ENCODE data around the gene NFATC1.
"Not testable (repeated sequence)": the region's sequence is repeated elsewhere in the genome, so short reads cannot be mapped to it uniquely, and the experiment has no call there.

NFATC1 gene

GRCh38 chr18:79503406-79503805 lies 107.7 kb downstream of the NFATC1 start:
- DNase-seq (ENCODE audit: low read depth in 2 of 2, low spot score in 1 of 2), result no peak

DNA sequence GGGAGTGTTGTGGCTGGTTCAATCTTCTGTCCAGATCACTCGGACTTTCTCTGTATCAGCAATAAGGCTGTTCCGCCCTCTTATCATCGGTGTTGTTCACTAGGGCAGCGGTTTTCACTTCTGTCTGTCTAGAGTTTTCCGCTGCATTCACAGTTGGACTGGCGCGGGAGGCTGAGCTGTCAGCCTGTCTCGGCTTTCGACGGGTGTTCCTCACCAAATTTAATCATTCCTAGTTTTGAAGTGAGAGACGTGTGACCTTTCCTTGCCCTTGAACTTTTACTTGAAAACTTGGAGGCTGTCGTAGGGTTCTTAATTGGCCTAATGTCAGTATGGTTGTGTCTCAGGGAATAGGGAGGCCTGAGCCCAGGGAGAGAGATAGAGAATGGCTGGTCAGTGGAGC lies 108.3 kb downstream of the NFATC1 start:
- no peak for DNase-seq (ENCODE audit: low read depth in 2 of 2, low spot score in 1 of 2)

- not testable (repeated sequence) for DNase-seq (ENCODE audit: low read depth in 2 of 2, low spot score in 1 of 2)
Measured at GRCh38 chr18:79504495-79504894, 108.8 kb downstream of the NFATC1 start.

DNA sequence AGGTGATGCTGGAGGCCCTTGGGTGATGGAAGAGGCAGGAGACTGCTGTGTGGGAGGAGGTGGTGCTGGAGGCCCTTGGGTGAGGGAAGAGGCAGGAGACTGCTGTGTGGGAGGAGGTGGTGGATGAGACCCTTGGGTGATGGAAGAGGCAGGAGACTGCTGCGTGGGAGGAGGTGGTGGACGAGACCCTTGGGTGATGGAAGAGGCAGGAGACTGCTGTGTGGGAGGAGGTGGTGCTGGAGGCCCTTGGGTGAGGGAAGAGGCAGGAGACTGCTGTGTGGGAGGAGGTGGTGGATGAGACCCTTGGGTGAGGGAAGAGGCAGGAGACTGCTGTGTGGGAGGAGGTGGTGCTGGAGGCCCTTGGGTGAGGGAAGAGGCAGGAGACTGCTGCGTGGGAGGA lies 109.7 kb downstream of the NFATC1 start:
- not testable (repeated sequence) for DNase-seq (ENCODE audit: low read depth in 2 of 2, low spot score in 1 of 2)

DNA sequence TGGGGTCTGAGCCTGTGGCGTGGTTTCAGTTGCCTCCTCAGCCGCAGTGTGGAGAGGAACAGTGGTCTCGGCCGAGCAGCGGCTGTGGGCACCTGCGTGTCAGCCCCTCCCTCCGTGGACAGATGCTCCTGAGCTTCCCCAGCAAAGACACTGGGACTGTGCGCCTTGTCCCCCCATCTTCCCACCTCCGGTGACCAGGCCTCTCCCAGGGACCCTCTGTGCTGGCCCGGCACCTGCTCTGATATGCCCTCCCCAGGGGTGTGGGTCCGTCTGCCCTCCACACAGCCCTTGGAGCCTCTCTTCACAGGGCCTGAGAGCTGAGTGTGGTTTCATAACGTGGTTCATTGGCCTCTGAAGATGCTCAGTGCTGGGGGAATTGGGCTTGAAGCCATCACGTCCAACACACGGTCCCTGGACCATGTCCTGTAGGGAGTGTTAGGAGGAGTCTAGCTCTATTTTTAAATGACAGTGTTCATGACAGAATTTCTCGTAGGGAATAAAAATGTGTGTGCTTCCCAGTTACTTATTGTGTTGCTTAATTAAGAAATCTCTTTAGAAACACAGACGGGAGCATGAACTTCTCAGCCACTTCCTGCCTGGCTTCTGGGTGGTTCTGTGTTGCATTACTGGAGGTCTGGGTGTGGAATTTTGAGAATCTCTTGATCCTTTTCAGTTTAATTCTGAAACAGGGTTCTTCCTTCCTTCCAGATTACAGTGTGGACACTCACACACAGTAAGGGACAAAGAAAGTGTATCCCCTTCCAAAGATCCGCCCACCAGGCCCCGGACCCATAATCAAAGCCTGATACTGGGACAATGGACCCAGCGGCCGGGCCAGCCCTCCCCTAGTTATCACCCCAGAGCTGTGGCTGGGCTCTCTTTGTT lies 110.7 kb downstream of the NFATC1 start:
- DNase-seq (ENCODE audit: low read depth in 2 of 2, low spot score in 1 of 2), result no peak

GRCh38 chr18:79507076-79507545 lies 111.4 kb downstream of the NFATC1 start:
- DNase-seq (ENCODE audit: low read depth in 2 of 2, low spot score in 1 of 2), result no peak

DNA sequence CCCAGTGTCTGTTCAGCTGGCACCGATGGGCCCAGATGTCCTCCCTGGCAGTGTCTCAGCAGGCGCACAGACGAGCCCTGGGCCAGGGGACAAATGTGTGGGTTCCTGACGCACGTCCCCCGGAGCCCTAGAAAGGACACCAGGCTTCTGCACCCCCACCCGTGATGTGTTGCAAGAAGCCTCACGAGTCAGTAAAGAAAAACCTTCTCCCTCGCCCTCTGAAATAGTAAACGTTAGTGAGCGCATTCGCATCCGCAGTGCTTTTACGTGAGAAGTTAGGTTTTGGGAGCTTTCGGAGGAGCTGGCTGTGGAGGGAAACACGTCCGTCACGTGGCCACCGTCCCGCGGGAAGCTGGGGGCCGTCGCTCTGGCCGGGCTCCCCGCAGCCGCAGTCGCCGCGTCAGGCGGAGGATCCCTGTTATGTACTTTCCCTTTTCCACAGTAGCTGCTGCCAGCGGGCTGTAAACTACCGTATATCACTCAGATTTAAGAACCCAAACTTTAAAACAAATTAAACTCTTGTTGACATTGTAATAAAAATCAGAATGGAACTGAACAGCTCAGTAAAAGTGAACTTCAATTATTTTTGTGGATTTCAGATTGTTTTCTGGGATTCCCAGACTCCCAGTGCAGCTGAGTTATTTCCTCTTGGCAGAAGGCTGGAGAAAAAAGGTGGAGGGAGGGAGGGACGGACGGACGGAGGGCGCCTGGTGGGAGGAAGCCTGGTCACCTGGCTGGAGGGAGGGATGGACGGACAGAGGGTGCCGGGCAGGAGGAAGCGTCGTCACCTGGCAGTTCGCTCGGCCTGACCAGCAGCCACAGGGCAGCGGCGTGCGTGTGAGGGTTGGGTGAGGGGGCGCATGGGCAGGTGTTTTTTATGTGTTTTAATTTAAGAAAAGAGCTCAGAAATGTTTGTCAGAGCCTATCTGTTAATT lies 112.1 kb downstream of the NFATC1 start:
- no peak for DNase-seq (ENCODE audit: low read depth in 2 of 2, low spot score in 1 of 2)

GRCh38 chr18:79508565-79509535 lies 113.1 kb downstream of the NFATC1 start:
- no peak for DNase-seq (ENCODE audit: low read depth in 2 of 2, low spot score in 1 of 2)

- DNase-seq (ENCODE audit: low read depth in 2 of 2, low spot score in 1 of 2), result no peak
Measured at GRCh38 chr18:79509536-79509930, 113.8 kb downstream of the NFATC1 start.

- DNase-seq (ENCODE audit: low read depth in 2 of 2, low spot score in 1 of 2), result no peak
Measured at GRCh38 chr18:79510046-79510685, 114.4 kb downstream of the NFATC1 start.

GRCh38 chr18:79510731-79511241 lies 115.1 kb downstream of the NFATC1 start:
- no peak for DNase-seq (ENCODE audit: low read depth in 2 of 2, low spot score in 1 of 2)

DNA sequence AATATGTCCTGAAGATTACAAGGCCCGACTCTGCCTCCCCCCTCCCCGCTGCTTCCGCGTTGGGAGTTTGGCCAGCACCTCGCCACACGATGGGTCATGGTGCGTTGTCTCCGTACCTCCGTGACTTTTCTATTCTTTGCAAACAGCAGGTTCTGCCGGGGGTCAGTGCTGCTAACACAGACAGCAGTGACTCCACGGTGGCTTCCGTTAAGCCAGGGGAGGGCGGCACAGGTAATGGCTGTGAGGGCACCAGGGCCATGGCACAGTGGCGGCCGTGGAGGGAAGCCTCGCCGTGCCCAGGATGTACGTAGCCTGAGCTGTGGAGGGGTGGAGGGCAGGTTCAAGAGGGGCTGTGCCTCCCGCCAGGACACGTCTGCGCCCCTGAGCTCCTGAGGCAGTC lies 115.5 kb downstream of the NFATC1 start:
- no peak for DNase-seq (ENCODE audit: low read depth in 2 of 2, low spot score in 1 of 2)

- DNase-seq (ENCODE audit: low read depth in 2 of 2, low spot score in 1 of 2), result no peak
Measured at GRCh38 chr18:79511671-79512301, 116.1 kb downstream of the NFATC1 start.

GRCh38 chr18:79512461-79513380 lies 117.0 kb downstream of the NFATC1 start:
- no peak for DNase-seq (ENCODE audit: low read depth in 2 of 2, low spot score in 1 of 2)

DNA sequence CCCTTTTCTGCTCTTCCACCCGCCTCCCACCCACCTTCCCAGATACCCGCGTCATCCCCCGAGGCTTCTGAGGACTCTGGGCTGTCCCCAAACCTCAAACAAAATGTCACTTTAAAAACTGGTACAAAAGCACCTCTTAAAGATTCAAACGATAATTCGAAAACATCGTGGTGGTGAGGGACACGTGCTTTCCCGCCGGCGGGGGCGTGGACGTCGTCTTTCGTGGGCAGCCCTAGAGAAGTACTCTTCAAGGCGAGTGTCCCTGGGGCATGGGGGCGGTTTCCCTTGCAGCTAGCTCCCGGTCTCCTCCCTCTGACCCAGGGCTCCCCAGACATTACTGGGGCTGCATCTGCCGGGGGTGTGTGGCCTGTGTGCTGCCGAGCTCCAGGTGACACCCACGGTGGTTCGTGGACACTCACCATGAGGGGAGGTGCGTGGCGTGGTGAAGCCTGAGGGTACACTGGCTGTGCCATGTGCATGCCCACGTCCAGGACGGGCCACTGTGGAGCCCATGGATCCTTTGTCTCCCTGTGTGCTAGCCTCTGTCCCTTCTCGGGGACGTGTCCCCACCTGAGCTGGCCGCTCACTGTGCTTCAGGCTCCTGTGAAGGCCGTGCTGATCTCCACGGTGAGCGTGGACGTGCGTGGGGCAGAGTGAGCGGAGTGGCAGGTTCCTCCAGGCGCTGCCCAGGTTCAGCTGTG lies 117.8 kb downstream of the NFATC1 start:
- no peak for DNase-seq (ENCODE audit: low read depth in 2 of 2, low spot score in 1 of 2)

- DNase-seq (ENCODE audit: low read depth in 2 of 2, low spot score in 1 of 2), result no peak
Measured at GRCh38 chr18:79515331-79515730, 119.6 kb downstream of the NFATC1 start.

GRCh38 chr18:79515944-79516351 lies 120.2 kb downstream of the NFATC1 start:
- no peak for DNase-seq (ENCODE audit: low read depth in 2 of 2, low spot score in 1 of 2)

- DNase-seq (ENCODE audit: low read depth in 2 of 2, low spot score in 1 of 2), result no peak
Measured at GRCh38 chr18:79516441-79516931, 120.8 kb downstream of the NFATC1 start.
